HG03159 (cell line): Measurements from ENCODE around the gene CYYR1.

ENCODE experiments used
- ATAC-seq: cut with Tn5 transposase; IDR thresholded peaks from one replicate; pipeline ENCODE4 v1.9.1; 2021; ENCODE audit warnings: mild to moderate bottlenecking, moderate library complexity; ENCODE audit not compliant: unreplicated experiment

CYYR1 gene

GRCh38 chr21:26443291-26443690 lies 129.8 kb downstream of the CYYR1 start:
- ATAC-seq = no peak

- no peak for ATAC-seq
These were observed 131.9 kb downstream of the CYYR1 start for GRCh38 chr21:26441149-26441548.

GRCh38 chr21:26438976-26439375 lies 134.1 kb downstream of the CYYR1 start:
- ATAC-seq = no peak

DNA sequence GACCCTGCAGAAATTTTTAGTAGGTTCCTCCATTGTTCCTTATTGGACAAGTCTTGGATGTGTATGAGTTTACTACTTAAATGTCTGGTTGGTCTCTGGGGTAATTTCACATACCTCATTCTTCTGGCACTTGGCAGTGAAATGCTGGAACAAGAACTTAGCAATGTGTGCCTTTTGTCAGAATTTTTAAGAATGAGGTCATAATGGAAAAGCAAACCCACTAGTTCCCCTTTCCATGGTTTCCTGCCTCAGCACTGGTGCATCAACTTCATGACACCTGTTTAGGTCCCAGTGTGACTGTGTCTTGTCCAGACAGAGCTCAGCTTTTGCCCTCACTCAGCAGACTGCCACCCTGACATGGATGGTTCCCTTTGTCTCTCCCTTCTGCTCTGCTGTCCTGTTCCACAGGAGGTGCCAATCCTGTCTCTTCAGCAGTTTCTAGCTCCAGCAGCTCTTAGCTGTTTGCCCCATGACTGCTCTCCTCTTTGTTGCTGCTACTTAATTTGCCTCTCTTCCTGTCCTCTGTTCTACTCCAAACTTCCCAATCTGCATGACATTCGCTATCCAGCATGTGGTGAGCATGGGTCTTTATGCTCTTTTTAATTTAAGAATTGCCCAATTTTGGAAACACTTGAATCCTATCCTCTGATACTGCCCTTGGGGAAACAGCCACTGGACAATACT lies 135.6 kb downstream of the CYYR1 start:
- ATAC-seq = no peak

GRCh38 chr21:26433386-26433785 lies 139.7 kb downstream of the CYYR1 start:
- ATAC-seq = no peak

DNA sequence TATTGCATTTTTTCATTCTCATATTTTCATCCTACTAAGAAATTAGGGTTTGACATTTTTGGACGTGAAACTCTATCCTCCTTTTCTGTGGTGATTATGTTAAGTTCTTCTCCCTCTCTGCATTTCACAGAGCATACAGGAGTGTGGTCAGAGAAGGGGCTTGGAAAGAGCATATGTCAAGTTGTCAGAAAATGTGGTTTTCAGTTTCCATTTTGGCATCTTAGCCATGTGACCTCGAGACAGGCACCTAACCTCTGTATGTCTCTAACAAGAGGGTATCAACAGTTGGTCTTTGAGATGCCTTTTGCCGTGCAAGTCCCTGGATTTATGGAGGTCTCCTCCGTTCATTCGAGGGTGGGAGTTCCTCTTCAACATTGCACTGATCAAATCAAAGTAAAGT lies 140.7 kb downstream of the CYYR1 start:
- no peak for ATAC-seq

- no peak for ATAC-seq
These were observed 147.5 kb downstream of the CYYR1 start for GRCh38 chr21:26425576-26425975.

GRCh38 chr21:26423511-26423910 lies 149.6 kb downstream of the CYYR1 start:
- ATAC-seq = no peak

GRCh38 chr21:26422706-26423105 lies 150.4 kb downstream of the CYYR1 start:
- no peak for ATAC-seq

- no peak for ATAC-seq
These were observed 150.9 kb downstream of the CYYR1 start for GRCh38 chr21:26422138-26422537.

DNA sequence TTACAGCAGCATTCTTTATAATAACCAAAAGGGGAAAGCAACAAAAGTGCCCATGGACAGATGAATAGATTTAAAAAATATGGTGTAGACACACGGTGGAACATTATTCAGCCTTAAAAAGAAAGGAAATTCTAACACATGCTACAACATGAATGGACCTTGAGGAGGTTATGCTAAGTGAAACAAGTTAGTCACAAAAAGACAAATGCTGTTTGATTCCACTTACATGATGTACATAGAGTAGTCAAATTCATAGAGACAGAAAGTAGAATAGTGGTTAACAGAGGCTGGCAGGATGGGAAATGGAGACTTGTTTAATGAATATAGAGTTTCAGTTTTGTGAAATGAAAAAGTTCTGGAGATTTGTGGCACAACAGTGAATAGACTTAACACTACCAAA lies 151.4 kb downstream of the CYYR1 start:
- no peak for ATAC-seq
